HCT116 (cell line): Measurements from ENCODE around the gene FAM20B. TPM values are rescaled to one million over a fixed set of nuclear protein-coding genes. Genes with fewer than 3 reads are reported as not detected.

ENCODE experiments used
- ATAC-seq: fragments of 200-7000 bp; cut with Tn5 transposase; 2 replicates; pipeline ENCODE4 v1.9.1; 2020; ENCODE audit warnings: mild to moderate bottlenecking, moderate library complexity
- BruUV-seq: library from RNA; stranded (reverse); fragments of 400-500 nt; replicated peaks from 2 replicates; lab custom pipeline; 2021; lab: Mats Ljungman, UMichigan
- CTCF ChIA-PET: fragments of 300-600 bp; sonication (Branson Sonifier 250); formaldehyde crosslinking; loops from one replicate; lab custom pipeline; 2021; ENCODE audit warnings: antibody characterized with exemption; lab: Charles Lee
- POLR2A ChIA-PET: fragments of 300-600, 350-600 bp; sonication (Branson Sonifier 250); formaldehyde crosslinking; loops from one replicate; lab custom pipeline; 2021; ENCODE audit warnings: antibody characterized with exemption; lab: Charles Lee
- RAD21 ChIA-PET, 2 experiments: fragments of 300-600 bp; sonication (Branson Sonifier 250); formaldehyde crosslinking; loops; one replicate each; lab custom pipeline; 2023; ENCODE audit warnings: low total read pairs in 2 of 2; ENCODE audit not compliant: uncharacterized antibody in 2 of 2, unreplicated experiment in 2 of 2, low non-redundant PET in 1 of 2; lab: Charles Lee
- DNase-seq: peaks from one replicate; pipeline ENCODE4 v3.0.0-alpha.2; 2010; ENCODE audit warnings: low read depth, low spot score
- H2AFZ ChIP-seq: fragments of 200-600 bp; shearing (Covaris generic), sonication (generic); 2 replicates; pipeline ENCODE4 v1.6.1; 2017; ENCODE audit warnings: low read depth, mixed run types, mixed read lengths, antibody characterized with exemption, low read length; ENCODE audit not compliant: poor library complexity, severe bottlenecking
- H3K27ac ChIP-seq: 2 replicates; pipeline ENCODE4 v1.5.1; 2012; ENCODE audit warnings: low read depth, low read length
- H3K27me3 ChIP-seq: fragments of 200-600 bp; sonication (generic); 2 replicates; pipeline ENCODE4 v1.6.1; 2016; ENCODE audit warnings: mixed run types, low read length, mixed read lengths; ENCODE audit not compliant: insufficient read depth
- H3K36me3 ChIP-seq, 2 experiments: fragments of 200-500 bp in 1 of 2; fragments of 200-600 bp in 1 of 2; sonication (Bioruptor generic) in 1 of 2; sonication (generic) in 1 of 2; 2 replicates each; pipeline versions ENCODE4 v1.5.1 to v1.6.1; 2014 to 2016; ENCODE audit warnings: low read length in 2 of 2, inconsistent platforms in 1 of 2, mixed read lengths in 1 of 2, mixed run types in 1 of 2; ENCODE audit not compliant: insufficient read depth in 2 of 2, control insufficient read depth in 1 of 2
- H3K4me1 ChIP-seq, 2 experiments: fragments of 200-600 bp in 1 of 2; sonication (generic) in 1 of 2; 2 replicates each; pipeline versions ENCODE4 v1.5.1 to v1.6.1; 2012 to 2017; ENCODE audit warnings: low read length in 2 of 2, inconsistent platforms in 1 of 2, mild to moderate bottlenecking in 1 of 2, mixed read lengths in 1 of 2, mixed run types in 1 of 2, moderate library complexity in 1 of 2; ENCODE audit not compliant: insufficient read depth in 2 of 2, control insufficient read depth in 1 of 2
- H3K4me2 ChIP-seq: fragments of 200-600 bp; sonication (generic); 2 replicates; pipeline ENCODE4 v1.6.1; 2017; ENCODE audit warnings: mixed run types, low read length, mixed read lengths
- H3K4me3 ChIP-seq, 2 experiments: fragments of 200-600 bp in 1 of 2; sonication (generic) in 1 of 2; replicated peaks in 1 of 2; 2 replicates each; pipeline ENCODE4 v1.5.1; 2011 to 2016; ENCODE audit warnings: low read length in 2 of 2, control low read depth in 1 of 2, low read depth in 1 of 2, mild to moderate bottlenecking in 1 of 2, mixed read lengths in 1 of 2, mixed run types in 1 of 2
- H3K79me2 ChIP-seq: fragments of 200-600 bp; sonication (generic); 2 replicates; pipeline ENCODE4 v1.6.1; 2017; ENCODE audit warnings: mild to moderate bottlenecking, mixed run types, low read length, moderate library complexity, mixed read lengths; ENCODE audit not compliant: insufficient read depth
- H3K9ac ChIP-seq: fragments of 200-600 bp; sonication (generic); 2 replicates; pipeline ENCODE4 v1.6.1; 2016; ENCODE audit warnings: low read length, mixed read lengths
- H3K9me2 ChIP-seq: fragments of 200-600 bp; sonication (generic), shearing (Covaris generic); 2 replicates; pipeline ENCODE4 v1.6.1; 2017; ENCODE audit warnings: mixed run types, mild to moderate bottlenecking, moderate library complexity; ENCODE audit not compliant: insufficient read depth
- H3K9me3 ChIP-seq, 2 experiments: fragments of 200-500 bp in 1 of 2; fragments of 200-600 bp in 1 of 2; sonication (Bioruptor generic) in 1 of 2; sonication (generic) in 1 of 2; 2 replicates each; pipeline ENCODE4 v1.6.1; 2014 to 2017; ENCODE audit warnings: low read length in 2 of 2, mixed read lengths in 2 of 2, inconsistent platforms in 1 of 2, low read depth in 1 of 2, mild to moderate bottlenecking in 1 of 2, mixed run types in 1 of 2, moderate library complexity in 1 of 2; ENCODE audit not compliant: control insufficient read depth in 1 of 2, insufficient read depth in 1 of 2
- H4K20me1 ChIP-seq: fragments of 200-600 bp; sonication (generic), shearing (Covaris generic); 2 replicates; pipeline ENCODE4 v1.6.1; 2017; ENCODE audit warnings: mixed run types, mild to moderate bottlenecking, moderate library complexity; ENCODE audit not compliant: insufficient read depth
- EZH2 ChIP-seq: fragments of 200-600 bp; sonication (generic); IDR thresholded peaks from 2 replicates; pipeline ENCODE4 v1.6.1; 2017; ENCODE audit warnings: antibody characterized with exemption, mixed run types
- FOSL1 ChIP-seq: IDR thresholded peaks from 2 replicates; pipeline ENCODE4 v1.6.1; 2012; ENCODE audit warnings: low read depth
- JUND ChIP-seq: IDR thresholded peaks from 2 replicates; pipeline ENCODE4 v1.6.1; 2012
- POLR2AphosphoS5 ChIP-seq: IDR thresholded peaks from 2 replicates; pipeline ENCODE4 v1.6.1; 2011; ENCODE audit warnings: mild to moderate bottlenecking, low read depth, low read length, moderate library complexity
- RAD21 ChIP-seq: IDR thresholded peaks from 2 replicates; pipeline ENCODE4 v1.6.1; 2012; ENCODE audit warnings: low read depth, mild to moderate bottlenecking
- SIN3A ChIP-seq: IDR thresholded peaks from 2 replicates; pipeline ENCODE4 v1.6.1; 2012; ENCODE audit warnings: low read depth
- SP1 ChIP-seq: IDR thresholded peaks from 2 replicates; pipeline ENCODE4 v1.6.1; 2012; ENCODE audit warnings: low read depth
- SRF ChIP-seq: IDR thresholded peaks from 2 replicates; pipeline ENCODE4 v1.6.1; 2012; ENCODE audit warnings: low read depth
- ZFX ChIP-seq: fragments of 450-650 bp; IDR thresholded peaks from 2 replicates; pipeline ENCODE4 v1.6.1; 2017
- intact Hi-C: fragments of 100-400 bp; cut with micrococcal nuclease; formaldehyde crosslinking; loops from 2 replicates; pipeline ENCODE4 v1.10.0; 2022
- total RNA-seq: library from RNA; stranded (reverse); gene quantifications from one replicate; pipeline ENCODE4 v1.2.1, GENCODE V29; 2021; ENCODE audit not compliant: unreplicated experiment
- TF ChIP-seq, protein P1 (sequence below): IDR thresholded peaks from 2 replicates; pipeline ENCODE4 v1.6.1; 2012
- TF ChIP-seq, protein P2 (sequence below), 3 experiments: fragments of 200-600 bp in 1 of 3; sonication (generic) in 1 of 3; IDR thresholded peaks in 2 of 3; conservative IDR thresholded peaks in 1 of 3; 2 replicates each; pipeline ENCODE4 v1.5.1; 2012 to 2017; ENCODE audit warnings: low read depth in 2 of 3, low read length in 2 of 3, antibody characterized with exemption in 1 of 3, borderline replicate concordance in 1 of 3, control low read depth in 1 of 3, mild to moderate bottlenecking in 1 of 3, mixed read lengths in 1 of 3, mixed run types in 1 of 3, moderate library complexity in 1 of 3; ENCODE audit not compliant: insufficient read depth in 1 of 3
- TF ChIP-seq, protein P3 (sequence below): IDR thresholded peaks from 2 replicates; pipeline ENCODE4 v1.6.1; 2012; ENCODE audit warnings: low read depth

The FAM20B gene
- total RNA-seq, 1 experiment from 2014 or later, result 36.7 TPM

DNA sequence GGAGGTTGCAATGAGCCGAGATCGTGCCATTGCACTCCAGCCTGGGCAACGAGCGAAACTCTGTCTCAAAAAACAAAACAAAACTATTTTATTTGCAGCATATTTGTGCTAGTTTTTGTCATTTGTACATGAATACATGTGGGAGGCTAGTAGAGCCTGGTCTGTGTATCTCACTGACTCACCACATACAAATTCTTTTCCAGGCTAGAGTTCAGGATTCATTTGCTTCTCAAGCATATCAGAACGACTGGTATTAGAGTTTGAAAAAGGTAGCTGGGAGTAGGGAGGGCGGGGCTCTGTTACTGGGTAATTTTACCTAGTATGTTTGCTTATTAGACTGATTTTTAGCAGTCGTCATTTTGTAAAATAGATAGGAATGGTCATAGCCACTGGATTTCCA is 51.7 kb downstream of the FAM20B start:
- POLR2A ChIA-PET, result no interaction called here
- intact Hi-C loops, result loop anchor here (10.0 kb wide), 1 partner anchor 367 kb away; no protein-coding TSS in a partner anchor
- H3K27ac ChIP-seq, result no peak overlapping the region
- CTCF ChIA-PET, result no interaction called here
- H4K20me1 ChIP-seq, result no peaks in the 10 kb centered on the region
- no peaks in the 10 kb centered on the region for H3K36me3 ChIP-seq
- no peaks in the 10 kb centered on the region for H3K9me2 ChIP-seq
- no peak overlapping the region for H3K4me2 ChIP-seq
- H3K4me3 ChIP-seq, result no peak overlapping the region
- no peaks in the 10 kb centered on the region for H3K27me3 ChIP-seq
- peaks cover 0 to 11% of the 10 kb centered on the region in 2 experiments; a peak in 2 of 4 replicates for H3K4me1 ChIP-seq
- no peak for TF ChIP-seq SIN3A
- TF ChIP-seq POLR2AphosphoS5, result no peak
- no peak for TF ChIP-seq JUND
- TF ChIP-seq SRF, result no peak
- no peak for TF ChIP-seq ZFX
- TF ChIP-seq, protein P1, sequence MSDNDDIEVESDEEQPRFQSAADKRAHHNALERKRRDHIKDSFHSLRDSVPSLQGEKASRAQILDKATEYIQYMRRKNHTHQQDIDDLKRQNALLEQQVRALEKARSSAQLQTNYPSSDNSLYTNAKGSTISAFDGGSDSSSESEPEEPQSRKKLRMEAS, result no peak
- no peak for TF ChIP-seq SP1
- no peak for TF ChIP-seq EZH2
- H2AFZ ChIP-seq, result no peak overlapping the region
- no peak for ATAC-seq
- H3K9me3 ChIP-seq, result no peaks in the 10 kb centered on the region
- peaks cover 3% of the 10 kb centered on the region; the same call in 1 of the 2 replicates for H3K79me2 ChIP-seq
- no TSS peak for BruUV-seq
- RAD21 ChIA-PET, result no interaction called here
- H3K9ac ChIP-seq, result no peak overlapping the region
- no peak for DNase-seq

DNA sequence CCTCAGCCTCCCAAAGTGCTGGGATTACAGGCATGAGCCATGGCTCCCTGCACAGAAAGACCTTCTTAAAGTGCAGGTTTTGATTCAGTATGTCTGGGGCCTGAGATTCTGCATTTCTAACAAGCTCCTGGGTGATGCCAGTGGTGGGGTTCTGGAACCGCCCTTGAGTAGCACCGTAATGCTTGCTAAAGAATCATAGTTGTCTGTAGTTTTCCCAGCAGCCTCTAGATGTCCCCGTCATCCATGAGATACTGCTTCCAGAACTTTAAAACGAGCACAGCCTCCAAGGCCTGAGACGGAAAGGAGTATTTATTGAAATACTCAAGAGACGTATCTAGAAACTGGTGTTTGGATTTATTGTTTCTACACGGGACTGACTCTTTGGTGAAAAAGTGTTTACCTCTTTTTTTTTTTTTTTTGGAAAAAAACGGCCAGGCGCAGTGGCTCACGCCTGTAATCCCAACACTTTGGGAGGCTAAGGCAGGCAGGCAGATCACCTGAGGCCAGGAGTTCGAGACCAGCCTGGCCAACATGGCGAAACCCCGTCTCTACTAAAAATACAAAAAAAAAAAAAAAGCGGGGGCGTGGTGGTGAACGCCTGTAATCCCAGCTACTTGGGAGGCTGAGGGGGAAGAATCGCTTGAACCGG is 53.5 kb downstream of the FAM20B start:
- intact Hi-C loops, result loop anchor here (1.0 to 10.0 kb wide), 6 partner anchors 213 to 736 kb away; no protein-coding TSS in a partner anchor
- Histone ChIP-seq H3K27ac (no peak overlapping the region), H3K79me2 (peaks cover 20% of the 10 kb centered on the region), H4K20me1 (no peaks in the 10 kb centered on the region), H3K4me2 (no peak overlapping the region), H3K4me3 (no peak overlapping the region), H3K9me2 (no peaks in the 10 kb centered on the region), H2AFZ (no peak overlapping the region), H3K9ac (no peak overlapping the region), H3K27me3 (no peaks in the 10 kb centered on the region), H3K4me1 (peaks cover 0 to 23% of the 10 kb centered on the region in 2 experiments; a peak in 3 of 4 replicates), H3K36me3 (no peaks in the 10 kb centered on the region; a peak in 1 of 4 replicates), H3K9me3 (no peaks in the 10 kb centered on the region)
- POLR2A ChIA-PET, result no interaction called here
- ATAC-seq (peak; percentile 39), DNase-seq (peak; percentile 56)
- no TSS peak for BruUV-seq
- TF ChIP-seq, protein P2, sequence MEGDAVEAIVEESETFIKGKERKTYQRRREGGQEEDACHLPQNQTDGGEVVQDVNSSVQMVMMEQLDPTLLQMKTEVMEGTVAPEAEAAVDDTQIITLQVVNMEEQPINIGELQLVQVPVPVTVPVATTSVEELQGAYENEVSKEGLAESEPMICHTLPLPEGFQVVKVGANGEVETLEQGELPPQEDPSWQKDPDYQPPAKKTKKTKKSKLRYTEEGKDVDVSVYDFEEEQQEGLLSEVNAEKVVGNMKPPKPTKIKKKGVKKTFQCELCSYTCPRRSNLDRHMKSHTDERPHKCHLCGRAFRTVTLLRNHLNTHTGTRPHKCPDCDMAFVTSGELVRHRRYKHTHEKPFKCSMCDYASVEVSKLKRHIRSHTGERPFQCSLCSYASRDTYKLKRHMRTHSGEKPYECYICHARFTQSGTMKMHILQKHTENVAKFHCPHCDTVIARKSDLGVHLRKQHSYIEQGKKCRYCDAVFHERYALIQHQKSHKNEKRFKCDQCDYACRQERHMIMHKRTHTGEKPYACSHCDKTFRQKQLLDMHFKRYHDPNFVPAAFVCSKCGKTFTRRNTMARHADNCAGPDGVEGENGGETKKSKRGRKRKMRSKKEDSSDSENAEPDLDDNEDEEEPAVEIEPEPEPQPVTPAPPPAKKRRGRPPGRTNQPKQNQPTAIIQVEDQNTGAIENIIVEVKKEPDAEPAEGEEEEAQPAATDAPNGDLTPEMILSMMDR (IDR thresholded peaks at IDR 0.05 in 2 of 3, conservative IDR thresholded peaks at IDR 0.05 in 1 of 3; ENCODE audit: borderline replicate concordance in 1 of 3, insufficient read depth in 1 of 3, low read depth in 2 of 3, low read length in 2 of 3), result peak; percentile 67 to 75 (median 71)
- TF ChIP-seq FOSL1 (no peak), RAD21 (peak; percentile 87)
- TF ChIP-seq, protein P3, sequence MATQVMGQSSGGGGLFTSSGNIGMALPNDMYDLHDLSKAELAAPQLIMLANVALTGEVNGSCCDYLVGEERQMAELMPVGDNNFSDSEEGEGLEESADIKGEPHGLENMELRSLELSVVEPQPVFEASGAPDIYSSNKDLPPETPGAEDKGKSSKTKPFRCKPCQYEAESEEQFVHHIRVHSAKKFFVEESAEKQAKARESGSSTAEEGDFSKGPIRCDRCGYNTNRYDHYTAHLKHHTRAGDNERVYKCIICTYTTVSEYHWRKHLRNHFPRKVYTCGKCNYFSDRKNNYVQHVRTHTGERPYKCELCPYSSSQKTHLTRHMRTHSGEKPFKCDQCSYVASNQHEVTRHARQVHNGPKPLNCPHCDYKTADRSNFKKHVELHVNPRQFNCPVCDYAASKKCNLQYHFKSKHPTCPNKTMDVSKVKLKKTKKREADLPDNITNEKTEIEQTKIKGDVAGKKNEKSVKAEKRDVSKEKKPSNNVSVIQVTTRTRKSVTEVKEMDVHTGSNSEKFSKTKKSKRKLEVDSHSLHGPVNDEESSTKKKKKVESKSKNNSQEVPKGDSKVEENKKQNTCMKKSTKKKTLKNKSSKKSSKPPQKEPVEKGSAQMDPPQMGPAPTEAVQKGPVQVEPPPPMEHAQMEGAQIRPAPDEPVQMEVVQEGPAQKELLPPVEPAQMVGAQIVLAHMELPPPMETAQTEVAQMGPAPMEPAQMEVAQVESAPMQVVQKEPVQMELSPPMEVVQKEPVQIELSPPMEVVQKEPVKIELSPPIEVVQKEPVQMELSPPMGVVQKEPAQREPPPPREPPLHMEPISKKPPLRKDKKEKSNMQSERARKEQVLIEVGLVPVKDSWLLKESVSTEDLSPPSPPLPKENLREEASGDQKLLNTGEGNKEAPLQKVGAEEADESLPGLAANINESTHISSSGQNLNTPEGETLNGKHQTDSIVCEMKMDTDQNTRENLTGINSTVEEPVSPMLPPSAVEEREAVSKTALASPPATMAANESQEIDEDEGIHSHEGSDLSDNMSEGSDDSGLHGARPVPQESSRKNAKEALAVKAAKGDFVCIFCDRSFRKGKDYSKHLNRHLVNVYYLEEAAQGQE, result no peak
- RAD21 ChIA-PET, result interaction anchor here (0.6 to 0.7 kb wide), 3 partner anchors 547 to 736 kb away, joined by 3 read pairs; no protein-coding TSS in a partner anchor
- CTCF ChIA-PET, result interaction anchor here (0.6 to 1.7 kb wide), 8 partner anchors 42 to 736 kb away, joined by 3 to 7 read pairs (median 3); no protein-coding TSS in a partner anchor
